Left lung (tissue), 10 donors: Measurements from ENCODE around the gene SH3BP5. TPM values are rescaled to one million over a fixed set of nuclear protein-coding genes. Genes with fewer than 3 reads are reported as not detected.

Experiments
- ATAC-seq: fragments of 200-7000 bp; cut with Tn5 transposase; one replicate; pipeline ENCODE4 v1.9.1; 2020; ENCODE audit warnings: moderate library complexity
- DNase-seq, 4 donors: peaks; one replicate each; pipeline ENCODE4 v3.0.0-alpha.2; 2013 to 2020
- H3K27ac ChIP-seq, 2 donors: fragments of 200-600 bp; sonication (generic) in 1 of 2; one replicate each; pipeline versions ENCODE4 v1.5.0 to v1.8.0; 2020 to 2021
- H3K27me3 ChIP-seq, 2 donors: fragments of 200-600 bp; sonication (generic) in 1 of 2; one replicate each; pipeline versions ENCODE4 v1.5.0 to v1.8.0; 2020 to 2021
- H3K36me3 ChIP-seq, 2 donors: fragments of 200-600 bp; sonication (generic) in 1 of 2; one replicate each; pipeline versions ENCODE4 v1.5.0 to v1.8.0; 2020 to 2021
- H3K4me1 ChIP-seq, 2 donors: fragments of 200-600 bp; one replicate each; pipeline ENCODE4 v1.8.0; 2021
- H3K4me3 ChIP-seq, 2 donors: fragments of 200-600 bp; sonication (generic) in 1 of 2; one replicate each; pipeline versions ENCODE4 v1.5.0 to v1.8.0; 2020 to 2021; ENCODE audit warnings: mild to moderate bottlenecking in 1 of 2
- H3K9me3 ChIP-seq, 2 donors: fragments of 200-600 bp; sonication (generic) in 1 of 2; one replicate each; pipeline versions ENCODE4 v1.5.0 to v1.8.0; 2020 to 2021
- CTCF ChIP-seq, 2 donors: fragments of 200-600 bp; sonication (generic) in 1 of 2; IDR thresholded peaks; one replicate each; pipeline versions ENCODE4 v1.5.0 to v1.8.0; 2021; ENCODE audit warnings: antibody characterized with exemption in 2 of 2
- intact Hi-C, 2 donors: fragments of 100-400 bp; cut with DNase I; formaldehyde crosslinking; loops; one replicate each; pipeline versions ENCODE4 v1.11.2 to v1.14.2; 2022
- polyA plus RNA-seq, 6 donors: library from polyadenylated mRNA; unstranded; fragments of 120-200 nt; gene quantifications; one replicate each; pipeline ENCODE4 v1.2.1, GENCODE V29; 2013; ENCODE audit not compliant: insufficient read length in 6 of 6
- total RNA-seq, 2 donors: library from RNA; stranded (reverse); fragmentation: NEBNext Ultra II Directional; extraction: Animal tissue kit (Norgen Biotek cat#: 25700); gene quantifications; one replicate each; pipeline ENCODE4 v1.2.1, GENCODE V29; 2021
- donor health status: DM: no; HTN: yes; CAD: no.
- donor health status: DM: no; HTN: no; CAD: no.

The SH3BP5 gene
- total and polyA plus RNA-seq, 8 donors, result 53.3 to 65.5 (median 60.9) TPM

- H3K27ac ChIP-seq, result no peak overlapping the region
- H3K36me3 ChIP-seq, result peaks cover 0 to under 1% of the 10 kb centered on the region in 2 donors
- no peak for TF ChIP-seq CTCF (IDR thresholded peaks at IDR 0.05)
- ATAC-seq (peak; percentile 42), DNase-seq (no peak)
- no peaks in the 10 kb centered on the region for H3K9me3 ChIP-seq
- H3K4me1 ChIP-seq, result peaks cover 0 to 42% of the 10 kb centered on the region in 2 donors
- no peak overlapping the region for H3K4me3 ChIP-seq
- intact Hi-C loops, result no loop called here
- H3K27me3 ChIP-seq, result no peaks in the 10 kb centered on the region
These were observed 51.4 kb downstream of the SH3BP5 start for GRCh38 chr3:15280853-15281532.

DNA sequence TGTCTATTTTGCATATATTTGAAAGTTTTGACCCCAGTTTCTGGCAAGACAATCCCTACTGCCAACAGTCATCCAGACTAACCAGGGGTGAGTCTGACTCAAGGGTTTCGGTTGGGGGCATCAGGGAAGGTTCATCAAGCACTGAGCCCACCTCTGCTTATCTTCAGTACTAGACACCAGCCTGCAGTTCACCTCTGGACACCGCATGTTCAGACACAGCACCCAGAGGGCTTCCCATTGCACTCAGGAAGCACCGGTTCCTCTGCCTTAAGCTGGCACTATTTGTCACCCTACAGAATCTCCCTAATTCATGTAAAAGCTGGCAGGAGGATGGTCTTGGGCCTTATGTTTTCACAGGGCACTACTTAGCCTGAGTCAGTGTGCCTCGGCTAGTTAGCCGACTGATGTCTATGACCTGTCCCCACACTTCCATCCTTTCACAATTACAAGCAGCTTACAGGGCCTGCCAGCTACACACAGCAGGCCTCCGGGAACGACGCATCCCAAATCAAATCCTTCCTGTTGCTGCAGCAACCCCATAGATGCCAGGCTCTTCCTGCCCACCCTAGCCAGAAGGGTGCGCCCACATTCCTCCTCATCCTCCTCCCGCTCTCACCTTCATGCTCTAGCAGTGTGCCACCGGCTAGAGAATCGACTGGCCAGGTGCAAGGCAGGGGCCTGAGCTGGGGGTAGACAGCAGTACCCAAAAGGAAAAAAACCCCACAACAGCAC lies 52.5 kb downstream of the SH3BP5 start:
- ATAC-seq, result no peak
- Histone ChIP-seq H3K4me1 (peaks cover 0 to 43% of the 10 kb centered on the region in 2 donors), H3K9me3 (no peaks in the 10 kb centered on the region), H3K4me3 (no peak overlapping the region), H3K27me3 (no peaks in the 10 kb centered on the region), H3K36me3 (no peaks in the 10 kb centered on the region), H3K27ac (no peak overlapping the region)
- DNase-seq, result peak in 1 of 4 donors; percentile 22
- TF ChIP-seq CTCF (IDR thresholded peaks at IDR 0.05), result no peak
- intact Hi-C loops, result no loop called here

DNA sequence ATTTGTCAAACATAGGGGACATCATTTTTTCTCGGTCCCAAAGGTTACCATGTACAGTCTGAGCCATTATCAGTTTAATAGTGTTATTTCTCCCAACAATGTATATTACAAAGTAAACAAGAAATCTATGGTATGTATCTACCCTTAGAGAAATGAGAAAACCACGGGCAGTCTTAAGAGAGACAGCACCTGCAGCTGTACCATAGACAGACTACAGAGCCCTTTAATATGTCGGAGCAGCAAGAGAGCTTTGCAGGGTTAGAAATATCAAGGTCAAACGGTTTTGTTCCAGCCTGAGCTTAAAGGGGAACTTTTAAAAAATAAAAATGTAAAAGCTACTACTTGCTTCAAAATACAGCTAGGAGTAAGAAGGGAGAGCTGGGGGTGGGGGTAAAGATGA lies 53.2 kb downstream of the SH3BP5 start:
- H3K4me1 ChIP-seq, result peaks cover 0 to 43% of the 10 kb centered on the region in 2 donors
- H3K4me3 ChIP-seq, result no peak overlapping the region
- intact Hi-C loops, result no loop called here
- no peak overlapping the region for H3K27ac ChIP-seq
- no peaks in the 10 kb centered on the region for H3K27me3 ChIP-seq
- DNase-seq (no peak), ATAC-seq (no peak)
- H3K9me3 ChIP-seq, result no peaks in the 10 kb centered on the region
- no peaks in the 10 kb centered on the region for H3K36me3 ChIP-seq
- TF ChIP-seq CTCF (IDR thresholded peaks at IDR 0.05), result no peak

DNA sequence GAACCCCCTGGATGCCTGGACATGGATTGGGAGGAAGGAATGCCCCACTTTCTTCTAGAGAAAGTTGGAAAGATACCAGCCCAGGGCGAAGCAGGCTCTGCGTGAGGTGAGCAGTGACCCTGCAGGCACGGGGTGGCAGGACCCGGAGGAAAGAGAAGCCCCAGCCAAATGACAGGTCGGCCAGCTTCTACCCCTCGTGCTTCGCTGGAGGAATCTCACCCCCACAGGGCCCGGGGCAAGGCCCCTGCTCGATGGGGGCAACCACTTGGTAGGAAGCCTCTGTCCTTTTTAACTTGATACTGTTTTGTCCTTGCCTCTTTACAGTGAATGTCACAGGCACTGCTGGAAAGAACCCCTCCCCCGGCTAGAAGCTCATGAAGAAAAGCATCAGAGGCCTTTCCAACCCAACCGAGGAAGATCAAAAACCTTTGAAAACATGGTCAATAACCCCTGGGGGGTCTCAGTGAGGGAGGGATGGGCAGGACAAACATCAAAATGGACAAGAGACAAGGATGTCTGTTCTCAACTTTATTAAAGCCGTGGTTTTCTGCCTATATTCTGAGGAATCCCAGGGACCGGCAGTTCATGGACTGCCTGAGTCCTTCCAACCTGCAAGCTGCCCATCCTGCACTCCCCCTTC lies 54.4 kb downstream of the SH3BP5 start:
- TF ChIP-seq CTCF (IDR thresholded peaks at IDR 0.05), result no peak
- no peak overlapping the region for H3K27ac ChIP-seq
- intact Hi-C loops, result no loop called here
- H3K9me3 ChIP-seq, result no peaks in the 10 kb centered on the region
- ATAC-seq (no peak), DNase-seq (no peak)
- H3K4me3 ChIP-seq, result no peak overlapping the region
- H3K4me1 ChIP-seq, result peaks cover 0 to 54% of the 10 kb centered on the region in 2 donors
- H3K27me3 ChIP-seq, result no peaks in the 10 kb centered on the region
- H3K36me3 ChIP-seq, result no peaks in the 10 kb centered on the region
